ENCODE data around the gene URM1. TPM values are rescaled to one million over a fixed set of nuclear protein-coding genes. Genes with fewer than 3 reads are reported as not detected.

The URM1 gene
- total RNA-seq, 6 experiments from 2014 or later = 63.8 to 75.5 (median 70.2) TPM

DNA sequence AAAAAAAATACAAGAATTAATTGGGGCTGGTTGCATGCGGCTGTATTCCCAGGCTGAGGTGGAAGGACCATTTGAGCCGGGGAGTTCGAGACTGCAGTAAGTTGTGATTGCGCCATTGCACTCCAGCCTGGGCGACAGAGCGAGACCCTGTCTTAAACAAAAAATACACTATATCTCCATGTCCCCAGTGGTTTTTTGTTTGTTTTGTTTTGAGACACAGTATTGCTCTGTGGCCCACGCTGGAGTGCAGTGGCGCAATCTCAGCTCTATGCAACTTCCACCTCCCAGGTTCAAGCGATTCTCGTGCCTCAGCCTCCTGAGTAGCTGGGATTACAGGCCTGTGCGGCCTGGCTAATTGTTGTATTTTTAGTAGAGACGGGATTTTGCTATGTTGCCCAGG is 47.4 kb upstream of the URM1 start:
- Mint-ChIP-seq H3K9me3 (no peaks in the 10 kb centered on the region), H3K4me1 (ENCODE audit: low read depth) (peaks cover 9% of the 10 kb centered on the region; the same call in 1 of the 2 replicates), H3K4me3 (peak overlapping the region; percentile 95), H3K27me3 (ENCODE audit: insufficient read depth) (peaks cover 2% of the 10 kb centered on the region), H3K36me3 (ENCODE audit: low read depth) (peaks cover 9% of the 10 kb centered on the region; the same call in 1 of the 2 replicates), H3K27ac (peak overlapping the region; percentile 98; the same call in 1 of the 2 replicates)
- no peak for DNase-seq
- TF ChIP-seq, protein P1, sequence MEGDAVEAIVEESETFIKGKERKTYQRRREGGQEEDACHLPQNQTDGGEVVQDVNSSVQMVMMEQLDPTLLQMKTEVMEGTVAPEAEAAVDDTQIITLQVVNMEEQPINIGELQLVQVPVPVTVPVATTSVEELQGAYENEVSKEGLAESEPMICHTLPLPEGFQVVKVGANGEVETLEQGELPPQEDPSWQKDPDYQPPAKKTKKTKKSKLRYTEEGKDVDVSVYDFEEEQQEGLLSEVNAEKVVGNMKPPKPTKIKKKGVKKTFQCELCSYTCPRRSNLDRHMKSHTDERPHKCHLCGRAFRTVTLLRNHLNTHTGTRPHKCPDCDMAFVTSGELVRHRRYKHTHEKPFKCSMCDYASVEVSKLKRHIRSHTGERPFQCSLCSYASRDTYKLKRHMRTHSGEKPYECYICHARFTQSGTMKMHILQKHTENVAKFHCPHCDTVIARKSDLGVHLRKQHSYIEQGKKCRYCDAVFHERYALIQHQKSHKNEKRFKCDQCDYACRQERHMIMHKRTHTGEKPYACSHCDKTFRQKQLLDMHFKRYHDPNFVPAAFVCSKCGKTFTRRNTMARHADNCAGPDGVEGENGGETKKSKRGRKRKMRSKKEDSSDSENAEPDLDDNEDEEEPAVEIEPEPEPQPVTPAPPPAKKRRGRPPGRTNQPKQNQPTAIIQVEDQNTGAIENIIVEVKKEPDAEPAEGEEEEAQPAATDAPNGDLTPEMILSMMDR (IDR thresholded peaks at IDR 0.05) = no peak

DNA sequence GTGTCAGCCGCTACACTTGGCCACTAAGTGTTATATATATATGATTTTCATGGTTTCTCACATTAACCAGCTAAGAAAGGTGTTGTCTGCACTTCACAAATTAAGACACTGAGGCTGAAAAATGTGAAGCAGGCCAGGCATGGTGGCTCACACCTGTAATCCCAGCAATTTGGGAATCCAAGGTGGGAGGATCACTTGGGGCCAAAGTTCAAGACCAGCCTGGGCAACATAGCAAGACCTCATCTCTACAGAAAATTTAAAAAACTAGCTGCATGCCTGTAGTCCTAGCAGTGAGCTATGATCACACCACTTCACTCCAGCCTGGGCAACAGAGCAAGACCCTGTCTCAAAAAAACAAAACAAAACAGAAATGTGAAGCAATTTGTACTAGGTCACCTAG is 46.8 kb upstream of the URM1 start:
- H3K27ac Mint-ChIP-seq = no peak overlapping the region
- peaks cover 2% of the 10 kb centered on the region for H3K27me3 Mint-ChIP-seq (ENCODE audit: insufficient read depth)
- H3K36me3 Mint-ChIP-seq (ENCODE audit: low read depth) = peaks cover 9% of the 10 kb centered on the region; the same call in 1 of the 2 replicates
- TF ChIP-seq, protein P1 (IDR thresholded peaks at IDR 0.05) = no peak
- peaks cover 11% of the 10 kb centered on the region; the same call in 1 of the 2 replicates for H3K4me1 Mint-ChIP-seq (ENCODE audit: low read depth)
- peak overlapping the region; percentile 95 for H3K4me3 Mint-ChIP-seq
- no peak for DNase-seq
- no peaks in the 10 kb centered on the region for H3K9me3 Mint-ChIP-seq

DNA sequence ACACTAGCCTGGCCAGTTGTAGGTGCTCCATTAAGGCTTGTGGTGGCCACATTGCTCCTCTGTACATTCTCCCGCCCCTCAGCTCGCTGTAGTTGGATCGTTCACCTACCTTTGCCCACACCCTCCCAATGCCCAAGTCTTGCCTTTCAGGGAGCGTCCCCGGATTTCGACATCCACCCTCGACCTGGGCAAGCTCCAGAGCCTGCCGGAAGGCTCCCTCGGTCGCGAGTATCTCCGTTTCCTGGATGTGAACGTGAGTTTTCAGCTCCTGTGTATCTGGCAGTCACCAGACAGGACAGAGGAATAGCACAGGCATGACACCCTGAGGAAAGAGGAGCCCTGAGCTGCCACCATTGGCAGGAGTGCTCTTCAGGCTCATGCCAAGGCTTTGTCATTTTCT is 45.5 kb upstream of the URM1 start:
- H3K4me3 Mint-ChIP-seq = no peak overlapping the region
- TF ChIP-seq, protein P1 (IDR thresholded peaks at IDR 0.05) = no peak
- no peaks in the 10 kb centered on the region for H3K9me3 Mint-ChIP-seq
- peaks cover 11% of the 10 kb centered on the region; the same call in 1 of the 2 replicates for H3K4me1 Mint-ChIP-seq (ENCODE audit: low read depth)
- no peak for DNase-seq
- peaks cover 9% of the 10 kb centered on the region; the same call in 1 of the 2 replicates for H3K36me3 Mint-ChIP-seq (ENCODE audit: low read depth)
- peaks cover 2% of the 10 kb centered on the region for H3K27me3 Mint-ChIP-seq (ENCODE audit: insufficient read depth)
- no peak overlapping the region for H3K27ac Mint-ChIP-seq

DNA sequence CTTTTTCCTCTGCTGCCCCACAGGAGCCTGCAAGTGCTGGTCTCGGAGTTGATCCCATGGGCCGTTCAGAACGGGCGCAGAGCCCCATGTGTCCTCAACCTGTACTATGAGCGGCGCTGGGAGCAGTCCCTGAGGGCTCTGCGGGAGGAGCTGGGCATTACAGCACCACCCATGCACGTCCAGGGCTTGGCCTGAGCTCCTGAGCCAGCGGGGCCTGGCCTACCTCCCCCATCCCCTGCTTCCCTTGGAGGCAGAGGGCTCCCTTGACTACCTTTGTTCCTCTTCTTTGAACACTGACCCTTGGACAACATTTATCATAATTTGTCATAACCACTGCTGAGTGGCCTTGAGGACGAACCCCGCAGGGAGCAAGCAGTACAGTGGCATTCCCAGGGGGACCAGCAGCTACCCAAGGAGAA is 37.7 kb upstream of the URM1 start:
- Mint-ChIP-seq H3K27ac (no peak overlapping the region), H3K27me3 (ENCODE audit: insufficient read depth) (no peaks in the 10 kb centered on the region; the same call in 1 of the 2 replicates), H3K9me3 (no peaks in the 10 kb centered on the region), H3K4me3 (no peak overlapping the region), H3K4me1 (ENCODE audit: low read depth) (0 out of 2 replicates have a peak, but pooled peaks cover 6% of the 10 kb centered on the region), H3K36me3 (ENCODE audit: low read depth) (no peaks in the 10 kb centered on the region; the same call in 1 of the 2 replicates)
- TF ChIP-seq, protein P1 (IDR thresholded peaks at IDR 0.05) = no peak
- DNase-seq = no peak

DNA sequence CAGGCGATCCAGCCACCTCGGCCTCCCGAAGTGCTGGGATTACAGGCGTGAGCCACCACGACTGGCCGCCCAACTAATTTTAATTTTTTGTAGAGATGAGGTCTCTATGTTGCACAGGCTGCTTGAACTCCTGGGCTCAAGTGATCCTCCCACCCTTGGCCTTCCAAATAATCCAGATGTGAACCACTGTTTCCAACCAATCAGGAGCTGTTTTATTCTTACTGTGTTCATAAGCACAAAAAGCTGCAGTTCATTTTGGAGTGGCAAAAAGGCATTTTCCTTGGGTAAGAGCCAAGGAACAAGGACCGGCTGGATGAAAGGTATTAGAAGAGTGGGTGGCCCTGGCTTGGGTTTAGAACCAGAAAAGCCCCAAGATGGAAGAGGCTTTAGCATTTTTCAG is 36.0 kb upstream of the URM1 start:
- TF ChIP-seq, protein P1 (IDR thresholded peaks at IDR 0.05) = no peak
- Mint-ChIP-seq H3K27ac (no peak overlapping the region), H3K36me3 (ENCODE audit: low read depth) (no peaks in the 10 kb centered on the region; the same call in 1 of the 2 replicates), H3K9me3 (no peaks in the 10 kb centered on the region), H3K4me3 (no peak overlapping the region), H3K27me3 (ENCODE audit: insufficient read depth) (no peaks in the 10 kb centered on the region; the same call in 1 of the 2 replicates), H3K4me1 (ENCODE audit: low read depth) (no peaks in the 10 kb centered on the region)
- no peak for DNase-seq

Measured in HFFc6 (cell line).